Upper lobe of right lung (tissue), 1 donor: ENCODE measurements around the gene FLRT2. TPM values are rescaled to one million over a fixed set of nuclear protein-coding genes. Genes with fewer than 3 reads are reported as not detected.

Experiments used
- ATAC-seq: fragments of 200-7000 bp; cut with Tn5 transposase; one replicate; pipeline ENCODE4 v1.9.1; 2020; ENCODE audit warnings: mild to moderate bottlenecking, moderate library complexity
- DNase-seq: peaks from one replicate; pipeline ENCODE4 v3.0.0-alpha.2; 2020
- H3K27ac ChIP-seq: fragments of 200-600 bp; one replicate; pipeline ENCODE4 v1.8.0; 2022
- H3K27me3 ChIP-seq: fragments of 200-600 bp; one replicate; pipeline ENCODE4 v1.8.0; 2022; ENCODE audit warnings: mild to moderate bottlenecking
- H3K36me3 ChIP-seq: fragments of 200-600 bp; one replicate; pipeline ENCODE4 v1.8.0; 2022
- H3K4me1 ChIP-seq: fragments of 200-600 bp; one replicate; pipeline ENCODE4 v1.8.0; 2022
- H3K4me3 ChIP-seq: fragments of 200-600 bp; one replicate; pipeline ENCODE4 v1.8.0; 2022; ENCODE audit warnings: mild to moderate bottlenecking
- H3K9me3 ChIP-seq: fragments of 200-600 bp; one replicate; pipeline ENCODE4 v1.8.0; 2022
- intact Hi-C: fragments of 100-400 bp; cut with DNase I; formaldehyde crosslinking; loops from one replicate; pipeline ENCODE4 v1.11.0; 2022
- total RNA-seq: library from RNA; stranded (reverse); fragmentation: NEBNext Ultra II Directional; extraction: Animal tissue kit (Norgen Biotek cat#: 25700); gene quantifications from one replicate; pipeline ENCODE4 v1.2.1, GENCODE V29; 2021
- TF ChIP-seq, protein P1 (sequence below): fragments of 200-600 bp; IDR thresholded peaks from one replicate; pipeline ENCODE4 v1.8.0; 2022; ENCODE audit warnings: antibody characterized with exemption
- donor health status: DM: no; HTN: yes; CAD: no; lungs with severe emphysema.

Gene FLRT2
- total RNA-seq, 1 donor from 2014 or later, result 13.3 TPM

DNA sequence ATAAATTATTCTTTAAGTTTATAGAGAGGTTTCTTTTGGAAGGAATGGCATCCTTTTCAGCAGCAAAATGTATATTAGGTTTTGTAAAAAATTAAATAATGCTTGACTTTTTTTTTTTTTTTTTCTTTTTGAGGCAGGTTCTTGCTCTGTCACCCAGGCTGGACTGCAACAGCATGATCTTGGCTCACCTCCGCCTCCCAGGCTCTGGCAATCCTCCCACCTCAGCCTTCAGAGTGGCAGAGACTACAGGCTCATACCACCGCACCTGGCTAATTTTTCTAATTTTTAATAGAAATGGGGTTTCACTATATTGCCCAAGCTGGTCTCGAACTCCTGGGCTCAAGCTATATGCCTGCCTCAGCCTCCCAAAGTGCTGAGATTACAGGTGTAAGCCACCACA lies 89.0 kb downstream of the FLRT2 start:
- intact Hi-C loops, result no loop called here
- Histone ChIP-seq H3K27ac (no peak overlapping the region), H3K4me1 (no peaks in the 10 kb centered on the region), H3K27me3 (no peaks in the 10 kb centered on the region), H3K4me3 (no peak overlapping the region), H3K9me3 (no peaks in the 10 kb centered on the region), H3K36me3 (no peaks in the 10 kb centered on the region)
- ATAC-seq, result no peak
- no peak for DNase-seq
- TF ChIP-seq, protein P1, sequence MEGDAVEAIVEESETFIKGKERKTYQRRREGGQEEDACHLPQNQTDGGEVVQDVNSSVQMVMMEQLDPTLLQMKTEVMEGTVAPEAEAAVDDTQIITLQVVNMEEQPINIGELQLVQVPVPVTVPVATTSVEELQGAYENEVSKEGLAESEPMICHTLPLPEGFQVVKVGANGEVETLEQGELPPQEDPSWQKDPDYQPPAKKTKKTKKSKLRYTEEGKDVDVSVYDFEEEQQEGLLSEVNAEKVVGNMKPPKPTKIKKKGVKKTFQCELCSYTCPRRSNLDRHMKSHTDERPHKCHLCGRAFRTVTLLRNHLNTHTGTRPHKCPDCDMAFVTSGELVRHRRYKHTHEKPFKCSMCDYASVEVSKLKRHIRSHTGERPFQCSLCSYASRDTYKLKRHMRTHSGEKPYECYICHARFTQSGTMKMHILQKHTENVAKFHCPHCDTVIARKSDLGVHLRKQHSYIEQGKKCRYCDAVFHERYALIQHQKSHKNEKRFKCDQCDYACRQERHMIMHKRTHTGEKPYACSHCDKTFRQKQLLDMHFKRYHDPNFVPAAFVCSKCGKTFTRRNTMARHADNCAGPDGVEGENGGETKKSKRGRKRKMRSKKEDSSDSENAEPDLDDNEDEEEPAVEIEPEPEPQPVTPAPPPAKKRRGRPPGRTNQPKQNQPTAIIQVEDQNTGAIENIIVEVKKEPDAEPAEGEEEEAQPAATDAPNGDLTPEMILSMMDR, result no peak

DNA sequence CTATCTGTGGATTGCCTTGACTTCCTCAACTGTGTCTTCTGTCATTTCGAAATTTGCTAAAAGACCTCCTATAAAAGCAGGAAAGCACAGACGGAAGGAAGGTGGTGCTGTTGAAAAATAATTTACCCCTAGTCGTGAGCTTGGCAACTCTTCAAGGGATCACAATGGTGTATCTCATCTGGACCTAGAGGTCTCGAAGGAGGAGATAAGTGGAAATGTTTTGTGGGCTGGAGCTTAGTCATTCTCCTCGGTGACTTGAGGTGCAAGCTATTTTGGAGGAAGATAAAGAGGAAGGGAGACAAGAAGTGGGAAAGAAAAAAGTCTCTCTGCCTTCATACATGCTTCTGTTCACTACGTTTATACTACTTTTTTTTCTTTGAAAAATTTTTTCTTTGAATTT lies 89.9 kb downstream of the FLRT2 start:
- intact Hi-C loops, result no loop called here
- H3K9me3 ChIP-seq, result no peaks in the 10 kb centered on the region
- no peaks in the 10 kb centered on the region for H3K27me3 ChIP-seq
- H3K36me3 ChIP-seq, result no peaks in the 10 kb centered on the region
- ATAC-seq, result no peak
- H3K27ac ChIP-seq, result no peak overlapping the region
- H3K4me1 ChIP-seq, result no peaks in the 10 kb centered on the region
- TF ChIP-seq, protein P1, result no peak
- H3K4me3 ChIP-seq, result no peak overlapping the region
- DNase-seq, result no peak

DNA sequence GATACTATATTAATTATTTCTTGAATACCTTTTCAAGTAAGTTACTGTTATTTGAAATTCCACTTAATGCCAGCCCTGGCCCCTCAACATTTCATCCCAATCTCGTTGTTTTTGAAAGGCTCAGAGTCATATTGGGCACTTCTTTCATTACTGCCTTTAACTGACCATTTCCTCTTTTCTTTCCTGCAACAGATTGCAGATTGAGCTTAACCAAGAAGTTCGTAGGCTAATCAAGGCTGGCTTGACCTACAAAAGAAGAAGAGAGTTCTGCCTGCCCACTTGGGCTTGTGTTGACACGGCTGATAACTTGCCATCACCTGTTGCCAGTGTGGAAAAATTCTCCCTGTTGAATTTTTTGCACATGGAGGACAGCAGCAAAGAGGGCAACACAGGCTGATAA lies 91.0 kb downstream of the FLRT2 start:
- ATAC-seq (peak; percentile 68), DNase-seq (no peak)
- Histone ChIP-seq H3K4me1 (no peaks in the 10 kb centered on the region), H3K9me3 (no peaks in the 10 kb centered on the region), H3K27me3 (no peaks in the 10 kb centered on the region), H3K27ac (no peak overlapping the region), H3K4me3 (no peak overlapping the region), H3K36me3 (no peaks in the 10 kb centered on the region)
- intact Hi-C loops, result no loop called here
- TF ChIP-seq, protein P1, result no peak

DNA sequence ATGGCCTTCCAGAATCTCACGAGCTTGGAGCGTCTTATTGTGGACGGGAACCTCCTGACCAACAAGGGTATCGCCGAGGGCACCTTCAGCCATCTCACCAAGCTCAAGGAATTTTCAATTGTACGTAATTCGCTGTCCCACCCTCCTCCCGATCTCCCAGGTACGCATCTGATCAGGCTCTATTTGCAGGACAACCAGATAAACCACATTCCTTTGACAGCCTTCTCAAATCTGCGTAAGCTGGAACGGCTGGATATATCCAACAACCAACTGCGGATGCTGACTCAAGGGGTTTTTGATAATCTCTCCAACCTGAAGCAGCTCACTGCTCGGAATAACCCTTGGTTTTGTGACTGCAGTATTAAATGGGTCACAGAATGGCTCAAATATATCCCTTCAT lies 92.2 kb downstream of the FLRT2 start:
- H3K27ac ChIP-seq, result no peak overlapping the region
- no peak overlapping the region for H3K4me3 ChIP-seq
- H3K27me3 ChIP-seq, result no peaks in the 10 kb centered on the region
- no peaks in the 10 kb centered on the region for H3K9me3 ChIP-seq
- TF ChIP-seq, protein P1, result no peak
- no peaks in the 10 kb centered on the region for H3K36me3 ChIP-seq
- no peak for ATAC-seq
- no peaks in the 10 kb centered on the region for H3K4me1 ChIP-seq
- intact Hi-C loops, result no loop called here
- no peak for DNase-seq

DNA sequence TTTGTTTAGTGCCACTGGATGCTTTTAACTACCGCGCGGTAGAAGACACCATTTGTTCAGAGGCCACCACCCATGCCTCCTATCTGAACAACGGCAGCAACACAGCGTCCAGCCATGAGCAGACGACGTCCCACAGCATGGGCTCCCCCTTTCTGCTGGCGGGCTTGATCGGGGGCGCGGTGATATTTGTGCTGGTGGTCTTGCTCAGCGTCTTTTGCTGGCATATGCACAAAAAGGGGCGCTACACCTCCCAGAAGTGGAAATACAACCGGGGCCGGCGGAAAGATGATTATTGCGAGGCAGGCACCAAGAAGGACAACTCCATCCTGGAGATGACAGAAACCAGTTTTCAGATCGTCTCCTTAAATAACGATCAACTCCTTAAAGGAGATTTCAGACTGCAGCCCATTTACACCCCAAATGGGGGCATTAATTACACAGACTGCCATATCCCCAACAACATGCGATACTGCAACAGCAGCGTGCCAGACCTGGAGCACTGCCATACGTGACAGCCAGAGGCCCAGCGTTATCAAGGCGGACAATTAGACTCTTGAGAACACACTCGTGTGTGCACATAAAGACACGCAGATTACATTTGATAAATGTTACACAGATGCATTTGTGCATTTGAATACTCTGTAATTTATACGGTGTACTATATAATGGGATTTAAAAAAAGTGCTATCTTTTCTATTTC lies 93.2 kb downstream of the FLRT2 start:
- no peaks in the 10 kb centered on the region for H3K4me1 ChIP-seq
- no peaks in the 10 kb centered on the region for H3K36me3 ChIP-seq
- no peak overlapping the region for H3K4me3 ChIP-seq
- ATAC-seq (no peak), DNase-seq (no peak)
- intact Hi-C loops, result no loop called here
- H3K27me3 ChIP-seq, result no peaks in the 10 kb centered on the region
- no peaks in the 10 kb centered on the region for H3K9me3 ChIP-seq
- no peak overlapping the region for H3K27ac ChIP-seq
- TF ChIP-seq, protein P1, result no peak
